ENCODE results near the gene SLC39A8. TPM values are rescaled to one million over a fixed set of nuclear protein-coding genes. Genes with fewer than 3 reads are reported as not detected.
A peak's percentile ranks its signal among the peaks of the same experiment; 100 is the strongest.

Gene SLC39A8
- total RNA-seq, 1 donor: 14.7 TPM

GRCh38 chr4:102350634-102351033 is 5.4 kb upstream of the SLC39A8 start:
- no peak overlapping the region for H3K4me3 ChIP-seq (ENCODE audit: low read depth, low read length)
- DNase-seq (ENCODE audit: low read depth): no peak
- TF ChIP-seq CTCF (IDR thresholded peaks at IDR 0.05; ENCODE audit: insufficient read depth, low read length): no peak

GRCh38 chr4:102348701-102349100 is 3.4 kb upstream of the SLC39A8 start:
- no peak overlapping the region for H3K4me3 ChIP-seq (ENCODE audit: low read depth, low read length)
- no peak for TF ChIP-seq CTCF (IDR thresholded peaks at IDR 0.05; ENCODE audit: insufficient read depth, low read length)
- DNase-seq (ENCODE audit: low read depth): no peak

GRCh38 chr4:102345795-102346100 is 466 bp upstream of the SLC39A8 start:
- H3K4me3 ChIP-seq (ENCODE audit: low read depth, low read length): peak overlapping the region; percentile 78
- no peak for DNase-seq (ENCODE audit: low read depth)
- no peak for TF ChIP-seq CTCF (IDR thresholded peaks at IDR 0.05; ENCODE audit: insufficient read depth, low read length)

GRCh38 chr4:102344520-102344953 is 745 bp downstream of the SLC39A8 start:
- H3K4me3 ChIP-seq (ENCODE audit: low read depth, low read length): peak overlapping the region; percentile 78
- DNase-seq (ENCODE audit: low read depth): peak; percentile 16
- TF ChIP-seq CTCF (IDR thresholded peaks at IDR 0.05; ENCODE audit: insufficient read depth, low read length): no peak

GRCh38 chr4:102343964-102344519 is 1.2 kb downstream of the SLC39A8 start:
- peak; percentile 35 for DNase-seq (ENCODE audit: low read depth)
- TF ChIP-seq CTCF (IDR thresholded peaks at IDR 0.05; ENCODE audit: insufficient read depth, low read length): no peak
- H3K4me3 ChIP-seq (ENCODE audit: low read depth, low read length): peak overlapping the region; percentile 78

GRCh38 chr4:102342404-102343074 is 2.7 kb downstream of the SLC39A8 start:
- no peak for DNase-seq (ENCODE audit: low read depth)
- TF ChIP-seq CTCF (IDR thresholded peaks at IDR 0.05; ENCODE audit: insufficient read depth, low read length): no peak
- no peak overlapping the region for H3K4me3 ChIP-seq (ENCODE audit: low read depth, low read length)

- H3K4me3 ChIP-seq (ENCODE audit: low read depth, low read length): no peak overlapping the region
- TF ChIP-seq CTCF (IDR thresholded peaks at IDR 0.05; ENCODE audit: insufficient read depth, low read length): no peak
- DNase-seq (ENCODE audit: low read depth): no peak
Measured at GRCh38 chr4:102341201-102341600, 4.1 kb downstream of the SLC39A8 start.

Data from fibroblast of the aortic adventitia (primary cell).